ENCODE results near the gene CFAP97D2.

DNA sequence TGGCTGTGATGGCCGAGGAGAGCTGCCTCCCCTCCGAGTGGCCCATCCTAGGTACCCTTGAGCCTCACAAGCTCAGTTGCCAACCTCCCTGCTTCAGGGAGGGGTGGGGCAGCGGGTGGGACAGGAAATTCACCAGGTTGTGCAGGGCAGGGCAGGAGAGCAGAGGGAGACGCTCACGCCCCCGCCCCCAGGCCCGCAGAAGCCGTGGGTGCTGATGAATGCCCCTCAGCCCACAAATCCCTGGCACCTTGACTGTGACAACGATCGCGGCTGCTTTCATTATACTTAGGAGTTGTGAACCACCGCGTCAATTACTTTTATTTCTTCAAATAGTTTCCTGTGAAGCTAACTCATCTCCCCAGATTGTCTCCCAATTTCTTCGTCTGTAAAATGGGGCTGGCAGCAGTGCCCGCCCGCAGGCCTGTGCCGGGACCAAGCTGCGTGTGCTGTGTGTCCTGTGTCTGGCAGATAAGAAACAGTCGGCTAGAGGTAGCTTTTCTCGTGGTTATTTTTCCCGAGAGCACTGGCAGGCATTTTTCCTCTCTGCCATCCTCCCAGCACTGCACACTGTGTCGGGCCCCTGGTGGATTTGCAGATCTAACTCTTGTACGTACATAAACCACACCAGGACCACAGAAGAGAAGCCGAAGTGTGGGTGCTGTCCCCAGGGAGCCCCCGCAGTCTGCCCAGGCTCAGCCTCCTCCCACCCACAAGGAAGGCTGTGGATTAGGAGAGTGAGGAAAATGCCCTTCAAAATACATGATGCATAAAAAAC, 38.7 kb upstream of the CFAP97D2 start:
- TF ChIP-seq CTCF (IDR thresholded peaks at IDR 0.05; ENCODE audit: extremely low read depth in 1 of 2, insufficient read depth in 1 of 2, low read depth in 1 of 2, low read length in 2 of 2): no peak
- TF ChIP-seq POLR2A (IDR thresholded peaks at IDR 0.05; ENCODE audit: low read depth, low read length): no peak
- no peak for TF ChIP-seq POLR2AphosphoS5 (IDR thresholded peaks at IDR 0.05; ENCODE audit: insufficient read depth, low read depth, low read length)
- TF ChIP-seq EZH2 (IDR thresholded peaks at IDR 0.05; ENCODE audit: borderline replicate concordance, low read depth, low read length, severe bottlenecking): no peak
- TF ChIP-seq, protein P1, sequence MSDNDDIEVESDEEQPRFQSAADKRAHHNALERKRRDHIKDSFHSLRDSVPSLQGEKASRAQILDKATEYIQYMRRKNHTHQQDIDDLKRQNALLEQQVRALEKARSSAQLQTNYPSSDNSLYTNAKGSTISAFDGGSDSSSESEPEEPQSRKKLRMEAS (IDR thresholded peaks at IDR 0.05; ENCODE audit: insufficient read depth, insufficient read length): no peak
- no peak for TF ChIP-seq FOS (IDR thresholded peaks at IDR 0.05; ENCODE audit: borderline replicate concordance, insufficient read depth, low read length)
- TF ChIP-seq GATA2 (IDR thresholded peaks at IDR 0.05; ENCODE audit: insufficient read depth, insufficient read length, low read depth, low read length): no peak
- TF ChIP-seq MYC (IDR thresholded peaks at IDR 0.05; ENCODE audit: low read depth, low read length): no peak
- no peak for TF ChIP-seq JUN (IDR thresholded peaks at IDR 0.05; ENCODE audit: borderline replicate concordance, insufficient read depth, insufficient read length, low read depth)

Measured in endothelial cell of umbilical vein (primary cell).